Endothelial cell of umbilical vein (primary cell): ENCODE results near the gene IL10.

Experiments
- EZH2 ChIP-seq: IDR thresholded peaks from 2 replicates; pipeline ENCODE4 v1.6.1; 2012; ENCODE audit warnings: borderline replicate concordance, low read depth, mild to moderate bottlenecking, moderate library complexity, low read length, inconsistent platforms; ENCODE audit not compliant: severe bottlenecking
- JUN ChIP-seq: IDR thresholded peaks from 2 replicates; pipeline ENCODE4 v1.6.1; 2011; ENCODE audit warnings: borderline replicate concordance, low read depth; ENCODE audit not compliant: insufficient read length, insufficient read depth
- POLR2A ChIP-seq: IDR thresholded peaks from 2 replicates; pipeline ENCODE4 v1.6.1; 2012; ENCODE audit warnings: low read depth, mild to moderate bottlenecking, control low read depth, low read length
- POLR2AphosphoS5 ChIP-seq: IDR thresholded peaks from 2 replicates; pipeline ENCODE4 v1.6.1; 2012; ENCODE audit warnings: low read depth, mild to moderate bottlenecking, control low read depth, low read length, moderate library complexity; ENCODE audit not compliant: insufficient read depth
- TF ChIP-seq, protein P1 (sequence below), 2 donors: IDR thresholded peaks; 1 replicate in 1 of 2; 2 replicates in 1 of 2; pipeline ENCODE4 v1.5.1; 2011; ENCODE audit warnings: low read length in 2 of 2, mild to moderate bottlenecking in 2 of 2, moderate library complexity in 2 of 2, control low read depth in 1 of 2, inconsistent platforms in 1 of 2, low read depth in 1 of 2; ENCODE audit not compliant: insufficient read depth in 1 of 2; ENCODE audit errors: extremely low read depth in 1 of 2

DNA sequence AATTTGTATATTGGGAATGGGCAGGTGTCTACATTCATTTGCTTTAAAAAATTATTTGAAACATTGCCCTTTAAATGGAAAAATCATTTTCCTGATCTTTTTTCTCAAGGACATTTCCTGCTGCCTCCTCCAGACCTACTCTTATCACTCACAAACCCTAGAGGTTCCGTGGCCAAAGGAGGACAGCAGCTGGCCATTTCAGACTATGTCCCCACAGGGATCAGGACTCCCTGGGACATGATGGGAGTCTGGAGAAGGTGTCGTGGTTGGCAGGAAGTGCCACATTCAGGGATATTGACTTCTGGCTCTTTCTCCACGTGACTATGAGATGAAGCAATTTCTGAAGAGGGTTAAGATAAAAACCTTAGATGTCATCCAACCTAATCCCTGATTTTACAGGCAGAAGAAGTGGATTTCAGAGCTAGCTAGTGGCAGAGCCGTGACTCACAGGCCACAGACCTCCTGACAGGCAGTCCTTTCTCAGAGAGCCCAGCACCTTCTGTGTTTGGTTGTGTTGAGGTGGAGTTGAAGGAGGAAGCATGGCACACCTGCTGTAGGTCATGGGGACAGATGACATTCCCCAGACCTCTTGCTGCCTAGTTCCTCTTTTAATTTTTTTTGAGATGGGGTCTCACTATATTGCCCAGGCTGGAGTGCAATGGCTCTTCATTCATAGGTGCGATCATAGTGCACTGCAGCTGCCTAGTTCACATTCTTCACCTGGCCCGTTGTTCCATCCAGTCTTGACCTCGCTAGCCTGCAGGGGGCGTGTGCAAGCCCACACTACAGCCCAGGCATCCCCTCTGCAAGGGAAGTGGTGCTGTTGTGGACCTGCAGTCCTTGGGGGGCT lies 25.5 kb upstream of the IL10 start:
- TF ChIP-seq, protein P1, sequence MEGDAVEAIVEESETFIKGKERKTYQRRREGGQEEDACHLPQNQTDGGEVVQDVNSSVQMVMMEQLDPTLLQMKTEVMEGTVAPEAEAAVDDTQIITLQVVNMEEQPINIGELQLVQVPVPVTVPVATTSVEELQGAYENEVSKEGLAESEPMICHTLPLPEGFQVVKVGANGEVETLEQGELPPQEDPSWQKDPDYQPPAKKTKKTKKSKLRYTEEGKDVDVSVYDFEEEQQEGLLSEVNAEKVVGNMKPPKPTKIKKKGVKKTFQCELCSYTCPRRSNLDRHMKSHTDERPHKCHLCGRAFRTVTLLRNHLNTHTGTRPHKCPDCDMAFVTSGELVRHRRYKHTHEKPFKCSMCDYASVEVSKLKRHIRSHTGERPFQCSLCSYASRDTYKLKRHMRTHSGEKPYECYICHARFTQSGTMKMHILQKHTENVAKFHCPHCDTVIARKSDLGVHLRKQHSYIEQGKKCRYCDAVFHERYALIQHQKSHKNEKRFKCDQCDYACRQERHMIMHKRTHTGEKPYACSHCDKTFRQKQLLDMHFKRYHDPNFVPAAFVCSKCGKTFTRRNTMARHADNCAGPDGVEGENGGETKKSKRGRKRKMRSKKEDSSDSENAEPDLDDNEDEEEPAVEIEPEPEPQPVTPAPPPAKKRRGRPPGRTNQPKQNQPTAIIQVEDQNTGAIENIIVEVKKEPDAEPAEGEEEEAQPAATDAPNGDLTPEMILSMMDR (IDR thresholded peaks at IDR 0.05; ENCODE audit: extremely low read depth in 1 of 2, insufficient read depth in 1 of 2, low read depth in 1 of 2, low read length in 2 of 2), result peak; percentile 33 to 57
- no peak for TF ChIP-seq JUN
- TF ChIP-seq EZH2, result no peak
- no peak for TF ChIP-seq POLR2A
- no peak for TF ChIP-seq POLR2AphosphoS5
